Motor neuron (in vitro differentiated cells): ENCODE measurements around the gene ZBTB25. TPM values are rescaled to one million over a fixed set of nuclear protein-coding genes. Genes with fewer than 3 reads are reported as not detected.

Experiments used
- ATAC-seq, 8 experiments: fragments of 200-7000 bp; cut with Tn5 transposase; replicated peaks in 6 of 8; 2 replicates each; pipeline ENCODE4 v1.8.0; 2021; ENCODE audit warnings: mild to moderate bottlenecking in 8 of 8, moderate library complexity in 8 of 8
- H3K27ac ChIP-seq, 2 donors: fragments of 250-450 bp; sonication (Bioruptor Pico); 2 replicates each; pipeline ENCODE4 v1.9.0; 2021; ENCODE audit warnings: antibody characterized with exemption in 2 of 2, mild to moderate bottlenecking in 2 of 2, moderate library complexity in 1 of 2
- H3K4me1 ChIP-seq, 2 donors: fragments of 250-450 bp; sonication (Bioruptor Pico); replicated peaks in 1 of 2; 2 replicates each; pipeline ENCODE4 v1.6.1; 2021; ENCODE audit warnings: antibody characterized with exemption in 2 of 2, mild to moderate bottlenecking in 2 of 2, moderate library complexity in 1 of 2
- H3K4me3 ChIP-seq, 5 donors: fragments of 250-450 bp; sonication (Bioruptor Pico); 2 replicates each; pipeline ENCODE4 v1.9.0; 2021; ENCODE audit warnings: antibody characterized with exemption in 5 of 5, mild to moderate bottlenecking in 5 of 5, moderate library complexity in 4 of 5
- WGBS, 10 experiments: fragments of 450-650 bp; shearing (Covaris generic); methylation state at CpG; one replicate each; pipeline ENCODE4 v1.0.0; 2022; 5-methylcytosine and 5-hydroxymethylcytosine counted together
- in situ Hi-C, 9 experiments: fragments of 400-800 bp; cut with MboI; loops; one replicate each; pipeline ENCODE4 v1.15.0; 2021; ENCODE audit warnings: low sequenced_read_pairs in 9 of 9, low pct_unique_long_range_greater_than_20kb in 2 of 9; ENCODE audit not compliant: unreplicated experiment in 9 of 9
- total RNA-seq, 8 experiments: library from RNA; unstranded; fragments of 300-600 nt; gene quantifications; 2 replicates each; pipeline versions ENCODE4 v1.2.3 to v1.2.4, GENCODE V29; 2022

Gene ZBTB25
- total RNA-seq, 8 experiments from 2014 or later, result 4.3 to 15.1 (median 10.4) TPM

DNA sequence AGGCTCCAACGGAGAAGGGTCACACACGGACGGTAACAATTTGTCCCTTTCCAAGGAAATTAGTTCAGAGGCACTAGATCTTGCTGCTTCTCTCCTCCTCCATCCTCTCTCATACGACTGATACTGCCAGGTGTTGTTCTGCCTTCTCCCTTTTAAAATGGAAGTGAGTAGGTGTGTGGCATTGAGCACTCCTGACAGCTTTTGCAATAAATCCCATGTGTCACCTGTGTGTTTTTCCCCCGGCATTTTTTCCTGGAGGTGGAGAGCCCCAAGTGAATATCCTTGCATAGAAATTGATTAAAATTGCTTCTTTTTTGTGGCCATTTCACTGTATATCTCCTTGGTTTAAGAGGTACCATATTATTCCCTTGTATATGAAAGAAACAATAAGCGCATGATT lies 64.5 kb downstream of the ZBTB25 start:
- in situ Hi-C loops, result no loop called here
- H3K4me3 ChIP-seq, result no peak overlapping the region
- no peak overlapping the region for H3K27ac ChIP-seq
- peaks cover 0 to 10% of the 10 kb centered on the region in 2 donors for H3K4me1 ChIP-seq
- no peak for ATAC-seq
- 60 to 100% (median 94%) methylated on average over 1 to 5 of the region's 6 CpGs for WGBS, 10 experiments

DNA sequence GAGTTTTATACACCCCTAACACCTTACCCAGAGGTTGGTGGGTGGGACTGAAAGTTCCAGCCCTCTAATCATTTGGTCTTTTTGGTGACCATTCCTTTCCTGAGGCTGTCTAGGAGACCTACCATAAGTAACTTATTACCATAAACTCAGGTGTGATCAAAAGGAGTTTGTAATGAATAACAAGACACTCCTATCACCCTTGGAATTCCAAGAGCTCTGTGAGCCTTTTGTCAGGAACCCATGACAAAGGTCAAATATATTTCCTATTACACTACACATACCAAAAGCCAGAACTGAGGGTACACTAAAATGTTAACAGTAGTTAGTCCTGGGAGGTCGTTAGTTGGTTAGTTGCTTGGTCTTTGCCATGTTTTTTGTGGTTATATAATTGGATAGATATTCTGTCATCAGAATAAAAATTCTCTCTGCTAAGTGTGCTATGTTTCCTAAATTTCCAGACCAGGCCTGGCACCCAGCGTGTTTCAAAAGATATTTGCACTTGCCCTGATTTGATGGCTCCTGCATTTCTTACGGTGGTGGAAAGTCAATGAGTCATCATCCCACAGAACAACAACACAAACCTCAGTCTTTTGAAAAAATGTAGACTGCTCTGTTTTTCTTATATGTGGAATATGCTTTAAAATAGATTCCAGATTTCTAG lies 65.3 kb downstream of the ZBTB25 start:
- Histone ChIP-seq H3K4me1 (peaks cover 0 to 10% of the 10 kb centered on the region in 2 donors), H3K4me3 (no peak overlapping the region), H3K27ac (no peak overlapping the region)
- ATAC-seq, result peak in 2 of 8 experiments; percentile 49 to 76
- WGBS, 10 experiments, result 0 to 100% (median 89%) methylated on average over 1 to 3 of the region's 3 CpGs; no CpG with 5 or more reads in 1 of the 10 experiments
- in situ Hi-C loops, result no loop called here

DNA sequence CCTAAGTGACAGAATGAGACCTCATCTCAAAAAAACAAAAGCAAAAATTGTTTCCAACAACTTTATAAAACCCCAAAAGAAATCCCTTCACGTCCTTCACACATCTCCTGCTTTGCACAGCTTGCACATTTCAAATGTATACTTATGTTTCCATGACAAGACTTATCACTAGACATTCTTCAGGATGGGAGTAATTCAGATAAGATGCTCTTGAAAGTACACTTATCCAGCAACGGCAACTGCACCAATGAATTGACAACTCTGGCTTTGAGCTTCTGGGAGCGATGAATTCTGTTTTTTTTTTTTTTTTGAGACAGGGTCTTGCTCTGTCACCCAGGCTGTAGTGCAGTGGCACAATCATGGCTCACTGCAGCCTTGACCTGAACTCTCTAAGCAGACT lies 69.1 kb downstream of the ZBTB25 start:
- 92 to 100% (median 100%) methylated on average over 1 to 3 of the region's 3 CpGs; no CpG with 5 or more reads in 4 of the 10 experiments for WGBS, 10 experiments
- Histone ChIP-seq H3K27ac (no peak overlapping the region), H3K4me1 (no peaks in the 10 kb centered on the region), H3K4me3 (no peak overlapping the region)
- in situ Hi-C loops, result no loop called here
- ATAC-seq, result no peak

DNA sequence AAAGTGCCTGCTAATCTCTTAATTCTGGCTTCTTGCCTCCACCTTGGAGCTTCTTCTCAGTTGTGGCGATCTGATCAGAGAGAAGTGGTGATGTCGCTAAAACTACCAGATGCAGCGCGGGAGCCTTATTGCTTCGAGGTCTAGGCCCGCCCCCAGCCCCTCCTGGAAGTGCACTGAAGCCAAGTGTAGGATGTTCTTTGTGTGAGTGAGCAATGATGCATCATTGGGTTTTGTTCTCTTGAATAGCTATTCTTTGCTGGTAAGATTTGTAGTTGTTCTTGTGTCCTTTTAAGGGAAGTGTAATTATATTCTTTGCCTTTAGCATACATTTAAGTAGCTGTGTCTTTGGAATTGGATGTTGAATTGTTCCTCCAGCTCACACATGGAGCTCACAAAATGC lies 79.7 kb downstream of the ZBTB25 start:
- Histone ChIP-seq H3K4me1 (peaks cover 12 to 13% of the 10 kb centered on the region in 2 donors), H3K4me3 (no peak overlapping the region), H3K27ac (peak overlapping the region; percentile 58 to 75)
- in situ Hi-C loops, result no loop called here
- peak in 5 of 8 experiments; percentile 95 to 98 (median 97) for ATAC-seq
- 0 to 100% (median 46%) methylated on average over 1 to 4 of the region's 6 CpGs; no CpG with 5 or more reads in 4 of the 10 experiments for WGBS, 10 experiments

DNA sequence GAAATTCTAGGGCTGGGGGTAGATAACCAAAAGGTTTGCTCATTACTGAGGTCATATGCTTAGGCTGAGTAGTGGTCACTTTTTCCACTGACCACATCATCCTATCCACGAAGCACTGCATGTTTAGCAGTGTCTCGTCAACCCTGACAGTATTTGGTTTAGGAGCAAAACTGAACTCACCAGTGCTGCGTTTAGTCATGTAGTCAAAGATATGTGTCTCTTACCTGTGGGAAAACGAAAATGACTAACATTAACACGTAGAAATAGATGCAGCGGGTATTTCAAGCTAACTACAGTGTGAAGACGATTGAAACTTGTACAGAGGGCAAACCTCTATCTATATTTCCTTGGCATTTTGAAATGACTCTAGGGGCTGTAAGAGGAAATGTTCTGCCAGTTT lies 80.9 kb downstream of the ZBTB25 start:
- Histone ChIP-seq H3K4me3 (no peak overlapping the region), H3K4me1 (peaks cover 12 to 13% of the 10 kb centered on the region in 2 donors), H3K27ac (no peak overlapping the region)
- in situ Hi-C loops, result no loop called here
- 88 to 100% (median 94%) methylated on average over 3 to 7 of the region's 7 CpGs for WGBS, 10 experiments
- ATAC-seq, result no peak

DNA sequence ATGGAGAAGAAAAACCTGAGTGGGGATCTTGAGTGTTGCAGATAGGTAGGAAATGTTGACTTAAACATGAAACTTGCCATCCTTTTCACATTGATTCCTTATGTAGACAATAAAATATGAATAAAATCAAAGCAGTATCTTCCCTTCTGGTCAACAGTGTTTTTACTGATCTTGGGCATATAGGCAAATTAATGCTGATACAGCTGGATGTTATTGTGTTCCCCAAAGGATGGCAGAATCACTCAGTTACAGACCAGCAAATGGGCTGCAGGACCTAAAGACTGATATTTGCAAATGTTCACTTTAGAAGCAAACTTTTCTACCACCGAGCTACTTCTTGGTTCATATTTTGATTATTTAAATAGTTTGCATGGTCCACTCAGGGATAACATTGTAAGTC lies 81.6 kb downstream of the ZBTB25 start:
- no peak overlapping the region for H3K27ac ChIP-seq
- no peak overlapping the region for H3K4me3 ChIP-seq
- WGBS, 10 experiments, result 60 to 100% (median 100%) methylated on average over 1 of the region's 1 CpG; no CpG with 5 or more reads in 1 of the 10 experiments
- ATAC-seq, result no peak
- in situ Hi-C loops, result no loop called here
- peaks cover 12 to 13% of the 10 kb centered on the region in 2 donors for H3K4me1 ChIP-seq

DNA sequence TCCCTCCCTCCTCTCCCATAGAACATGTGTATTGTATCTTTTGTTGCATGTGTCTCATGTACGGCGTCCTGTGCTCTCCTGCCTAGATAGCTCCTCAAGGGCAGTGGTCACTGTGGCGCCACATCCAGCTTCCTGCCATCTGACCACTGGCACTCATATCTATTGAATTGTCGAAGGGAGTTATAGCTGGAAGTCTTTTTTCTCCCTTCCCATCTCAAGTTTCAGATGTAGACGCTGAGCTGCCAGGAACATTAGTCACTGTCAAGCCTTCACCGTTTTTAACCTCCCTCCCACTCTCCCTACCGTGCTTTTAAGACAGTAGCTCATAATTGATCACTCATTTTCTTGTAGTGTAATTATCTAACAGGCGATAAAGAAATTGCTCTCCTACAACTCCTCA lies 82.5 kb downstream of the ZBTB25 start:
- no peak overlapping the region for H3K27ac ChIP-seq
- 21 to 57% (median 47%) methylated on average over 1 to 8 of the region's 8 CpGs; no CpG with 5 or more reads in 1 of the 10 experiments for WGBS, 10 experiments

DNA sequence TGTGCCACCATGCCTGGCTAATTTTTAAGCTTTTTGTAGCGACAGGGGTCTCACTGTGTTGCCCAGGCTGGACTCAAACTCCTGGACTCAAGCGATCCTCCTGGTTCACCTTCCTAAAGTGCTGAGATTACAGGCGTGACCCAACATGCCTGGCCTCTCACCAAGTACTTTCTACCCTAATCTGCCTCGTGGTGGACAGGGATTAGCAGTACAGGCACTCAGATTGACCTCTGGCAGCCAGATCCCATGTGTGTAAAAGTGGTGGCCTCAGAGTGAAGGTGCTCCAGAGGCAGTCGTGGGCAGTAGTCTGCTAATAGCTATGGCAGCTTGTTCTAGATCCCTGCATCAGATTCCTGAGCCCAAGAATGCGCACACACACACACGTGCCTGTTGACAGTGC lies 84.6 kb downstream of the ZBTB25 start:
- WGBS, 10 experiments, result 73 to 100% (median 100%) methylated on average over 1 to 5 of the region's 7 CpGs; no CpG with 5 or more reads in 3 of the 10 experiments
- in situ Hi-C loops, result no loop called here
- Histone ChIP-seq H3K4me1 (peaks cover 5 to 7% of the 10 kb centered on the region in 2 donors), H3K27ac (no peak overlapping the region), H3K4me3 (no peak overlapping the region)
- no peak for ATAC-seq

More for the DNA sequence above, 82.5 kb downstream of the ZBTB25 start:
- Histone ChIP-seq H3K4me3 (no peak overlapping the region), H3K4me1 (peaks cover 12 to 13% of the 10 kb centered on the region in 2 donors)
- peak in 1 of 8 experiments; percentile 79 for ATAC-seq
- in situ Hi-C loops, result no loop called here

DNA sequence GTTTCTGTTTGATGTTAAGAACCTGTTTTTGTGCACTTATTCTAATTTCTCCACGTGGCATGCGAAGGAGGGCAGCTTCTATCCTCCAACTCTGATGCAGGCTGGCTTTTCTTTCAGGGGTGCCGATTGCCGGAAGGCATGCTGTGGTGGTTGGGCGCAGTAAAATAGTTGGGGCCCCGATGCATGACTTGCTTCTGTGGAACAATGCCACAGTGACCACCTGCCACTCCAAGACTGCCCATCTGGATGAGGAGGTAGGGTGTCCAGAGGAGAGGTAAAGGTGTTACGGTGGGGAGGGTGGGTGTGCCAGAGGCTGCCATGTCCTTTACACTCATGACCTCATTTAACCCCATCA lies 85.9 kb downstream of the ZBTB25 start:
- 85 to 100% (median 93%) methylated on average over 1 to 7 of the region's 7 CpGs; no CpG with 5 or more reads in 3 of the 10 experiments for WGBS, 10 experiments
- Histone ChIP-seq H3K4me3 (no peak overlapping the region), H3K27ac (no peak overlapping the region), H3K4me1 (peaks cover 3 to 5% of the 10 kb centered on the region in 2 donors)
- no peak for ATAC-seq
- in situ Hi-C loops, result no loop called here

DNA sequence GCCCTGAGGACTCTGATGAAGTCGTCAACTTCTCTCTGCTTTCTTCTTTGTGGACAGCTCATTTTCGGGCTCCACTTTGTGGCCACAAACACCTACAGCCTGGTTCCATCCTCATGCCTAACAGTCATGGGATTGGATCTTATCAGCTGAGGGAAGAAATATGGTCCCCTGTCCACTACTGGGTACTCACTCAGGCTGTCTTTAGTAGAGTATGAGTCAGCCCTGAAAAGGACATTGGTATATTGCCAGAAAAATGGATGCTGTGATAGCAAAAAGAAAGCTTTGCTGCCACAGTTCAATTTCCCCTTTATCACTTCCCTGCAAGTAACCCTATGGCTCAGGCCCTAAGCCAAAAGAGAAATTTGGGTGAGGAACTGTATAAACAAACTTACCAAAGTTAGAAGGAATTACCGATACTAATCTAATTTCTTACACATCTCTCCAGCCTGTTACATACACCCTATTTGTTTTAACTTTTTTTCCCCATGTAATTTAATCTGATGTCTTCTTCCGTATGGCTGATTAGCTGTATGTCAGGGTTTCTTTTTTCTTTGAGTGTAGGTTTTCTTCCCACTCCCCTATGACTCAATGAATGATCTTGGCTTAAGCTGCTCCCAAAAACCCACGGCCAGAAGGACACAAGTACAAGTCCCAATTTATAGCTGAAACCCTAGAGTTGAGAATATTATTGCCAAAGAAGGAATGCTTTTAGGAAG lies 86.4 kb downstream of the ZBTB25 start:
- WGBS, 10 experiments, result 83 to 100% (median 94%) methylated on average over 1 to 5 of the region's 5 CpGs; no CpG with 5 or more reads in 1 of the 10 experiments
- ATAC-seq, result no peak
- in situ Hi-C loops, result no loop called here
- H3K27ac ChIP-seq, result no peak overlapping the region
- H3K4me1 ChIP-seq, result peaks cover 3 to 5% of the 10 kb centered on the region in 2 donors
- no peak overlapping the region for H3K4me3 ChIP-seq

DNA sequence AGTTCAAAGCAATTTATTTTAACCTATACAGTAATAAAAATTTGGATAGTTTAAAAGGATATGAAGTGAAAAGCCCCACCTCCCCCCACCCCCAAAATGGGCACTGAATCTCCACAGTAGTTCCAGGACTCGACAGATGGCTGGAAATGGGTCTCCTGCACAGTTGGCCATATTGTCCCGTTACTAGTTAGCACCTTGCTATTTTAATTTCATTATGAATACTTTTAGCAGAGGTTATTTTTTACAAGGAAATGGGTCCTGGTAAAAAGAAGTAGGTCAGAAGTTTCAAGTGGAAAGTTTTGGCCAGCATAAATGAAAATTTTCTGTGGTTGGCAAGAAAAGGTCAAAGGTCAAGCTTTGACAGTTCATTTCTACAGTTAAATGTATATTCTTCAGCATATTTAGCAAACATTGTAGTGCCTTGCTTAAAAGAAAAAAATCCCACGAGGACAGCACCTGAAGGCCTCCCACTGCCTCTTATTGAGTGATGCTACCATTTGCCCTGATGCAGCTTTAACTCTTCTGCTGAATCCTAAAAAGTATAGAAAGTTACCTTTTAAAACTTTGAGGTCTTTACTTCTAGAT lies 87.2 kb downstream of the ZBTB25 start:
- no peak for ATAC-seq
- in situ Hi-C loops, result no loop called here

DNA sequence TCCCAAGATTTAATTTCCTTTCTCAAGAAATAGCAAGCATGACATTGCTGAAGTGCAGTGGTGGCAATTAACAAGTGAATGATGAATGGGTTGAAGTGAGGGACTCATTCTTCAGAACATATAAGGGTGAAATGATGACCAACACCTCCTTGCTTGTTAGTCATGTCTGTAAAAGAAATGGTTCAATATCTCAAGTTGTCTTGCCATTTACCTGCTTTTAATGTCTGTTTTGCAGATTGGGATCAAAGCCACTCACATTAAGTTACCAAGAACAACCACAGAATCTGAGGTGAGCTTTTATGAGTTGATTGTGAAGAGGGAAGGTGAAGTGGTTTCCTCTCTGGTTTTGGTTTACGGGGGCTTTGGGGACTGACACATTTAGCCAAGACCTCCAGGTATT lies 91.4 kb downstream of the ZBTB25 start:
- Histone ChIP-seq H3K4me1 (peaks cover 0 to 9% of the 10 kb centered on the region in 2 donors), H3K4me3 (no peak overlapping the region), H3K27ac (no peak overlapping the region)
- in situ Hi-C loops, result no loop called here
- ATAC-seq, result no peak
- 80 to 100% (median 100%) methylated on average over 1 of the region's 1 CpG; no CpG with 5 or more reads in 3 of the 10 experiments for WGBS, 10 experiments

More for the DNA sequence above, 87.2 kb downstream of the ZBTB25 start:
- H3K4me1 ChIP-seq, result peaks cover 3 to 5% of the 10 kb centered on the region in 2 donors
- H3K27ac ChIP-seq, result no peak overlapping the region
- 57 to 100% (median 78%) methylated on average over 1 to 3 of the region's 3 CpGs; no CpG with 5 or more reads in 1 of the 10 experiments for WGBS, 10 experiments
- no peak overlapping the region for H3K4me3 ChIP-seq

DNA sequence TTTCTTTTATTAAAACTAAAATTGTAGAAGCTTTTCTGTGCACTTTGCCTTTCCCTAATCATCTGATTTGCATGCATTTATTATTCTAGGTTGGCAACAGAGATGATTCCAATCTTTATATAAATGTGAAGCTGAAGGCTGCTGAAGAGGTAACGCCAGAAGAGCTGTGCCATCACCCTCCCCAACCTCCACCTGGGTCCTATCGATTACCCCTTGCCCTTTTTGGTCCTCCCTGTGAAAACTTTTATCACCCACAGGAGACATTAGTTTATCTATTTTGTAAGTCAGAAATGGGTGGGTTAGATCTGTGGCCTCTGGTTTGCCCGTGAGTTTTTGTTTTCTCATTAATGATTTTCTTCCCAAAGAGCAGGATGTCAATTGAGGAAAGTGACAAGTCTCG lies 92.6 kb downstream of the ZBTB25 start:
- in situ Hi-C loops, result no loop called here
- Histone ChIP-seq H3K27ac (peak overlapping the region in 1 of 2 donors; percentile 4), H3K4me1 (peaks cover 0 to 9% of the 10 kb centered on the region in 2 donors), H3K4me3 (no peak overlapping the region)
- 75 to 100% (median 100%) methylated on average over 1 to 4 of the region's 4 CpGs for WGBS, 10 experiments
- no peak for ATAC-seq
